ENCODE data around the gene A2ML1.

Gene A2ML1

DNA sequence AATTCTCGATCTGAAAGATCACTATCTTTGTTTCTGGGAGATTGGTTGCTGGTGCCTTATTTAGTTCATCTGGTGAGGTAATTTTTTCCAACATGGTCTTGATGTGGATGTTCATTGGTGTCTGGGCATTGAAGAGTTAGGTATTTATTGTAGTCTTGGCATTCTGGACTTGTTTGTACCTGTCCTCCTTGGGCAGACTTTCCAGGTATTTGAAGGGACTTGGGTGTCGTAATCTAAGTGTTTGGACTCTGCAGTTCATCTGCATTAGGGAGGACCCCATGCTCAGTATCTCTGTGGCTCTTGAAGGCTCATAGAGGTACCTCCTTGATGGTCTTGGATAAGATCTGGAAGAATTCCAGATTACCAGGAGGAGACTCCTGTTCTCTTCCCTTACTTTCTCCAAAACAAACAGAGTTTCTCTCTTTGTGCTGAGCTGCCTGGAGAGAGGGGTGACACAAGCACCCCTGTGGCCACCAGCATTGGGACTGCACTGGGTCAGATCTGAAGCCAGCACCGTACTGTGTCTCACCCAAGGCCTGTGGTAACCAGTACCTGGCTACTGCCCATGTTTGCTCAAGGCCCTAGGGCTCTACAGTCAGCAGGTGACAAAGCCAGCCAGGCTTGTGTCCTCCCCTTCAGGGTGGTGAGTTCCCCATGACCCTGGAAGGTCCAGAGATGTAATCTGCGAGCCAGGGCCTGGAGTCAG lies 5.3 kb downstream of the A2ML1 start:
- Mint-ChIP-seq H3K4me1 (no peaks in the 10 kb centered on the region), H3K4me3 (no peak overlapping the region), H3K27ac (no peak overlapping the region), H3K9me3 (peaks cover 1% of the 10 kb centered on the region), H3K36me3 (peaks cover 1% of the 10 kb centered on the region), H3K27me3 (peaks cover 12% of the 10 kb centered on the region)
- ATAC-seq (ENCODE audit: low read depth) (no peak), DNase-seq (ENCODE audit: low spot score in 2 of 2) (no peak)

DNA sequence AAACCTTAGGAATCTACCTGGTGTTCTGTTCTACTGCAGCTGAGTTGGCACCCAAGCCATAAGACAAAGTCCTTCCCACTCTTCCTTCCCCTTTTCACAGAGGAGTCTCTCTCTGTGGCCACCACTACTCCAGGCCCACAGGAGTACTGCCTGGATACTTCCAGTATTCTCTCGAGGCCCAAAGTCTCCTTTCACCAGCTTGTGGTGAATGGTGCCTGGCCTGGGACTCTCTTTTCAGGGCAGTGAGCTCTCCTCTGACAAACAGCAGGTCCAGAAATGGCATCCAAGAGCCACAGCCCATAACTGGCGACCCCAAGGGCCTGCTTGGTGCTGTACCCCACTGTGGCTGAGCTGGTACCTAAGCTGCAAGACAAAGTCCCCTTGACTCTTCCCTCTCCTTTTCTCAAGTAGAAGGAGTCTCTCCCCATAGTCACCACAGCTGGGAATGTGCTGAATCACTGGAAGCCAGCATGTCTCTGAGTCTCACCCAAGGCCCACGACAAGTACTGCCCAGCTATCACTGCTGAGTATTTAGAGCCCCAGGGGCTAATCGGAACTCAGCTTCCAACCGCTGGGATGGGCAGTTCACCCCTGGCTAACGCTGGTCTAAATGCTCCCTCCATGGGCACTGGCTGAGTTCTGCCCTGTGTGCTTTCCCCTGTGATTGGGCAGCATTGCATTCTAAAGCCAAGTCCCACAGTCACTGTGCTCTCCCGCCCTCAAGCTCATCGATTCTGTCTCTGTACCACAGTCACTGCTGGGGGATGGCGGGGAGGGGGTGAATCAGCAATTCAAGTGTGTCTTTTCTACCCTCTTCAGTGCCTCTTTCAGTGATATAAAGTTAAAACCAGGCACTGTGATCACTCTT lies 6.1 kb downstream of the A2ML1 start:
- no peak overlapping the region for H3K27ac Mint-ChIP-seq
- peaks cover 14% of the 10 kb centered on the region for H3K27me3 Mint-ChIP-seq
- ATAC-seq (ENCODE audit: low read depth) (no peak), DNase-seq (ENCODE audit: low spot score in 2 of 2) (no peak)
- peaks cover 1% of the 10 kb centered on the region for H3K9me3 Mint-ChIP-seq
- no peaks in the 10 kb centered on the region for H3K4me1 Mint-ChIP-seq
- no peak overlapping the region for H3K4me3 Mint-ChIP-seq
- H3K36me3 Mint-ChIP-seq = peaks cover 1% of the 10 kb centered on the region

GRCh38 chr12:8829125-8829518 lies 6.7 kb downstream of the A2ML1 start:
- H3K4me1 Mint-ChIP-seq = no peaks in the 10 kb centered on the region
- ATAC-seq (ENCODE audit: low read depth) (no peak), DNase-seq (ENCODE audit: low spot score in 2 of 2) (no peak)
- peaks cover 1% of the 10 kb centered on the region for H3K36me3 Mint-ChIP-seq
- peaks cover 14% of the 10 kb centered on the region for H3K27me3 Mint-ChIP-seq
- peaks cover 1% of the 10 kb centered on the region for H3K9me3 Mint-ChIP-seq
- H3K27ac Mint-ChIP-seq = no peak overlapping the region
- H3K4me3 Mint-ChIP-seq = no peak overlapping the region

- H3K27me3 Mint-ChIP-seq = peaks cover 14% of the 10 kb centered on the region
- no peak overlapping the region for H3K4me3 Mint-ChIP-seq
- ATAC-seq (ENCODE audit: low read depth) = no peak
- H3K9me3 Mint-ChIP-seq = peaks cover 1% of the 10 kb centered on the region
- no peak overlapping the region for H3K27ac Mint-ChIP-seq
- H3K4me1 Mint-ChIP-seq = no peaks in the 10 kb centered on the region
- DNase-seq (ENCODE audit: low spot score in 2 of 2) = no peak
- peaks cover 1% of the 10 kb centered on the region for H3K36me3 Mint-ChIP-seq
Observed at GRCh38 chr12:8829621-8830020, 7.2 kb downstream of the A2ML1 start.

DNA sequence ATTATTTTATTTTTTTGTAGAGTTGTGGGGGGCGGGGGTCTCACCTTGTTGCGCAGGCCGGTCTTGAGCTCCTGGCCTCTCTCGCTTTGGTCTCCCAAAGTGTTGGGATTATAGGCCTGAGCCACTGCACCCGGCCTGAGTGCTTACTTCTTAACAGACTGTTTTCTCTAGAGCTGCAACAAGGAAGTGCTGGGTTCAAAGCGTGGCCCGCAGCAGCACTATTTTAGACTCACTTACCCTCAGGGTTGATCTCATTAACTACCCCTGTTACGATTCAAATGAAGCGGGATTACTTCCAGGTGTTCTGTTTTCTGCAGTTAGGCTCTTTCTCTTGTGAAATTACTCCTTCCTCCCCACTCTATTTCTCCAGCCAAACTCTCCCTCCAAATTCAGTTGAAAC lies 8.7 kb downstream of the A2ML1 start:
- peaks cover 1% of the 10 kb centered on the region for H3K9me3 Mint-ChIP-seq
- ATAC-seq (ENCODE audit: low read depth) = no peak

DNA sequence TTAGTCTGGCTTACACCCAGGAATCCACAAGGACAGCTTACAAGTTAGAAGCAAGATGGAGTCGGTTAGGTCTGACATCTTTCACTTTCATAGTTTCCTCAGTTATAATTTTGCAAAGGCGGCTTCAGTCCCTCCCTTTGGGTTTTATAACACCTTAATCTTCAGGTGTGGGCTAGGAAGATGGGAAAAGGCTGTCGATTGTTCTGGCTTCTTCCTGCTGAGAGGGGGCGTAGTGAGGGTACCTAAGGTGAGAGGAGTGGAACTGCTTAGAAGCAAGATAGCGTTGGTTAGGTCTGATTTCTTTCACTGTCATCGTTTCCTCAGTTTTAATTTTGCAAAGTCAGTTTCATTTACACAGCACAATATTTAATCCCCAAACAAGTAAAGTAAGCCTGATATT lies 10.1 kb downstream of the A2ML1 start:
- no peak for DNase-seq (ENCODE audit: low spot score in 2 of 2)
- Mint-ChIP-seq H3K4me1 (no peaks in the 10 kb centered on the region), H3K36me3 (no peaks in the 10 kb centered on the region), H3K9me3 (no peaks in the 10 kb centered on the region), H3K27ac (no peak overlapping the region), H3K4me3 (no peak overlapping the region), H3K27me3 (peaks cover 21% of the 10 kb centered on the region)
- ATAC-seq (ENCODE audit: low read depth) = no peak

More for the DNA sequence above, 8.7 kb downstream of the A2ML1 start:
- H3K36me3 Mint-ChIP-seq = peaks cover 1% of the 10 kb centered on the region
- no peak overlapping the region for H3K27ac Mint-ChIP-seq
- H3K27me3 Mint-ChIP-seq = peaks cover 18% of the 10 kb centered on the region
- H3K4me3 Mint-ChIP-seq = no peak overlapping the region
- no peak for DNase-seq (ENCODE audit: low spot score in 2 of 2)
- H3K4me1 Mint-ChIP-seq = no peaks in the 10 kb centered on the region

- H3K4me3 Mint-ChIP-seq = no peak overlapping the region
- H3K9me3 Mint-ChIP-seq = no peaks in the 10 kb centered on the region
- no peak overlapping the region for H3K27ac Mint-ChIP-seq
- H3K27me3 Mint-ChIP-seq = peaks cover 15% of the 10 kb centered on the region
- no peaks in the 10 kb centered on the region for H3K36me3 Mint-ChIP-seq
- ATAC-seq (ENCODE audit: low read depth) (no peak), DNase-seq (ENCODE audit: low spot score in 2 of 2) (no peak)
- H3K4me1 Mint-ChIP-seq = no peaks in the 10 kb centered on the region
Observed at GRCh38 chr12:8834230-8834629, 11.8 kb downstream of the A2ML1 start.

- H3K9me3 Mint-ChIP-seq = peaks cover 2% of the 10 kb centered on the region
- peaks cover 15% of the 10 kb centered on the region for H3K27me3 Mint-ChIP-seq
- H3K4me1 Mint-ChIP-seq = peaks cover 2% of the 10 kb centered on the region
- no peak overlapping the region for H3K4me3 Mint-ChIP-seq
- no peak for DNase-seq (ENCODE audit: low spot score in 2 of 2)
- H3K36me3 Mint-ChIP-seq = no peaks in the 10 kb centered on the region
- ATAC-seq (ENCODE audit: low read depth) = no peak
- no peak overlapping the region for H3K27ac Mint-ChIP-seq
Observed at GRCh38 chr12:8837291-8837690, 14.9 kb downstream of the A2ML1 start.

- ATAC-seq (ENCODE audit: low read depth) (no peak), DNase-seq (ENCODE audit: low spot score in 2 of 2) (no peak)
- no peak overlapping the region for H3K27ac Mint-ChIP-seq
- H3K36me3 Mint-ChIP-seq = no peaks in the 10 kb centered on the region
- H3K4me1 Mint-ChIP-seq = peaks cover 2% of the 10 kb centered on the region
- peaks cover 2% of the 10 kb centered on the region for H3K9me3 Mint-ChIP-seq
- H3K27me3 Mint-ChIP-seq = peaks cover 13% of the 10 kb centered on the region
- no peak overlapping the region for H3K4me3 Mint-ChIP-seq
Observed at GRCh38 chr12:8840321-8840720, 17.9 kb downstream of the A2ML1 start.

GRCh38 chr12:8840938-8841633 lies 18.7 kb downstream of the A2ML1 start:
- peaks cover 14% of the 10 kb centered on the region for H3K27me3 Mint-ChIP-seq
- peaks cover 2% of the 10 kb centered on the region for H3K9me3 Mint-ChIP-seq
- ATAC-seq (ENCODE audit: low read depth) (no peak), DNase-seq (ENCODE audit: low spot score in 2 of 2) (no peak)
- H3K4me3 Mint-ChIP-seq = no peak overlapping the region
- no peaks in the 10 kb centered on the region for H3K36me3 Mint-ChIP-seq
- H3K4me1 Mint-ChIP-seq = peaks cover 2% of the 10 kb centered on the region
- H3K27ac Mint-ChIP-seq = no peak overlapping the region

DNA sequence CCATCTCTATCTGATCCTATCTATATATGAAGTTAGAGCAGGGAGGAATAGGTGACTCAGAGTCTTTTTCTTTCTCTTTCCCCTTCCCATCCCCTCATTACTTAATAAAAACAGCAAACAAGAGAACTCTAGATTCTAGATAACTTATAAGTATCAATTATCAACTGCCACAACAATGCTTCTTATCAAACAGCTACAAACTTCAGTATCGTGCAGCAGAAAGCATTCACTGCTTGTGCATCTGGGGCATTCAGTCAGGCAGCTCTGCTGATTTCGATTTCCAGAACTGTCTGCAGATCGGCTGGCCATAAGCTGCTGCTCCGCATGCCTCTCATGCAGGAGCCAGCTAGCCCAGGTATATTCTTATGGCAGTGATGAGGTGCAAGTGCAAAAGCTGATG lies 19.4 kb downstream of the A2ML1 start:
- Mint-ChIP-seq H3K27ac (no peak overlapping the region), H3K9me3 (peaks cover 2% of the 10 kb centered on the region), H3K27me3 (peaks cover 11% of the 10 kb centered on the region), H3K4me3 (no peak overlapping the region), H3K4me1 (peaks cover 2% of the 10 kb centered on the region), H3K36me3 (no peaks in the 10 kb centered on the region)
- ATAC-seq (ENCODE audit: low read depth) (no peak), DNase-seq (ENCODE audit: low spot score in 2 of 2) (no peak)

DNA sequence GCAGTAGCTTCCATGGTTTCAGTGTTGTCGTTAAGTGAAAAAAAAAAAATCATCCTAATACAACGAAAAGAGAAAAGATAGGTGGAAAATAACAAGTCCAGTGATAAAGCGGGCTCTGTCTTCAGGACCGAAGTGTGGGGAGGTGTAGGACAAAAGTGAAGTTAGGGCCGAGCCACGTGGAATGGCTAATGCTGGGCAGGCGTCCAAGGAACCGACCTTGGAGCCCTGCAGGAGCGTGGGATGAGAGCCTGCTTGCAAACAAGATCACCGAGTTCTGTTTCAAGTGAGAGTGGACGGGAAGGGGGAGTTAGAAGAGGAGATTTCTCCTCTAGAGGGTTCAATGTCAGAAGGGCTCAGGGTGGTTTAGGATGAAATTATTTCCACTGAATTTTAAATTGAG lies 22.2 kb downstream of the A2ML1 start:
- H3K27me3 Mint-ChIP-seq = peaks cover 11% of the 10 kb centered on the region
- no peak for DNase-seq (ENCODE audit: low spot score in 2 of 2)
- H3K4me3 Mint-ChIP-seq = no peak overlapping the region
- H3K36me3 Mint-ChIP-seq = no peaks in the 10 kb centered on the region
- peaks cover 2% of the 10 kb centered on the region for H3K9me3 Mint-ChIP-seq
- no peak overlapping the region for H3K27ac Mint-ChIP-seq
- H3K4me1 Mint-ChIP-seq = peaks cover 2% of the 10 kb centered on the region
- no peak for ATAC-seq (ENCODE audit: low read depth)

DNA sequence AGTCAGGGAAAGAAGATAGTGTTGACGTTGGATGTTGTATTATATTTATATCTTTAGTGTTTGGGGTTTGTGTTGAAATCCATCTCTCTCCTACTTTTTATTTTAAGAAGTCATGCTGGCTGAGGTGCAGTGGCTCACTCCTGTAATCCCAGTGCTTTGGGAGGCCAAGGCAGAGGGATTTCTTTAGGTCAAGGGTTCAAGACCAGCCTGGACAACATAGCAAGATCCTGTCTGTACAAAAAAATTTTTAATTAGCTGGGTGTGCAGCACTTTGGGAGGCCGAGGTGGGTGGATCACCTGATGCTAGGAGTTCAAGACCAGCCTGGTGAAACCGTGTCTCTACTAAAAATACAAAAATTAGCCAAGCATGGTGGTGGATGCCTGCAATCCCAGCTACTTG lies 23.9 kb downstream of the A2ML1 start:
- Mint-ChIP-seq H3K27me3 (peaks cover 9% of the 10 kb centered on the region), H3K27ac (no peak overlapping the region), H3K9me3 (no peaks in the 10 kb centered on the region), H3K4me3 (no peak overlapping the region), H3K36me3 (no peaks in the 10 kb centered on the region), H3K4me1 (no peaks in the 10 kb centered on the region)
- ATAC-seq (ENCODE audit: low read depth) = no peak
- DNase-seq (ENCODE audit: low spot score in 2 of 2) = no peak

- Mint-ChIP-seq H3K36me3 (no peaks in the 10 kb centered on the region), H3K27me3 (peaks cover 9% of the 10 kb centered on the region), H3K4me1 (no peaks in the 10 kb centered on the region), H3K27ac (no peak overlapping the region), H3K9me3 (no peaks in the 10 kb centered on the region), H3K4me3 (no peak overlapping the region)
- no peak for ATAC-seq (ENCODE audit: low read depth)
- no peak for DNase-seq (ENCODE audit: low spot score in 2 of 2)
Observed at GRCh38 chr12:8847435-8847834, 25.0 kb downstream of the A2ML1 start.
